ENCODE results near the gene FBRSL1.

DNA sequence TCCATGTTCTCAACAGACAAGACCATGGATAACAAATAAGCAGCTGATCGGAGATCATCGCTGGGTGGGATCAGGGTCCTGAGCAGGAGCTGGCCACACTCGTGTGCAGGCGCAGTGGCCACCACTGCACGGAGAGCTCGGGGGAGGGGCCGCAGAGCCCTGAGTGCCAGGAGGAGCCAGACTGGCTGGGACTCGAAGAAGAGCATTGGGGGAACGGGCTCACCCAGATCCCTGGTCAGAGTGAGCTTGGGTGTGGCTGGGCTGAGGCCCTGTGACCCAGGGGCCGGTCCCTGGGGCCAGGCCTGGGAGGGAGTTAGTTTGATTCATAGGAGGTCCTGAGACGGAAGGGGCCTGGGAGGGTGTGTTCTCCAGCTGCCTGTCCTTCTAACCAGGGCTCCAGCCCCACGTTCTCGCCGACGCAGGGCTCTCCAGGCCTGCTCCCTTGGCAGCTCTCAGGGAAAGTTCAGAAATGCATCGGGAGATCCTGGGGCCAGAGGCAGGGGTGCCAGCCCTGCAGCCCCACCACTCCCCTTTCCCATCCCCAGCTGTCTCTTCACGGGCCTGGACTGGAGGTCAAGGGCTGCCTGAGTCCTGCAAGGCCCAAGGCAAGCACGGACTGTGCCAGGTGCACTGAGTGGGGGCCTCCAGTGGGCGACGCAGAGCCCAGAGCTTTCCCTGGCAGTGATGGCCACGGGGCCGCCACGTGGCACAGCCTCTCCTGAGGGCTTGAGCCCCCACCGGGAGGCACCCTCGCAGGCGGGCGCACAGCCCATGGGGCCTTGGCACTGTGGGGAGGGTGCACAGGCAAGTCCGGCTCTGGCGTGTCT lies 48.1 kb downstream of the FBRSL1 start:
- TF ChIP-seq POLR2A (IDR thresholded peaks at IDR 0.05; ENCODE audit: low read length): no peak
- no peak for TF ChIP-seq GATA1 (IDR thresholded peaks at IDR 0.05; ENCODE audit: low read depth, low read length)

Data from erythroblast (primary cell).